ENCODE measurements around the gene PIK3C2B.
A peak's percentile ranks its signal among the peaks of the same experiment; 100 is the strongest.
"Not testable (repeated sequence)": the region's sequence is repeated elsewhere in the genome, so short reads cannot be mapped to it uniquely, and the experiment has no call there.

PIK3C2B gene

GRCh38 chr1:204528241-204528640, 33.6 kb upstream of the PIK3C2B start:
- TF ChIP-seq CTCF (conservative IDR thresholded peaks at IDR 0.05; ENCODE audit: low read depth, low read length) = no peak
- no peak overlapping the region for H3K4me3 ChIP-seq (ENCODE audit: low read depth, low read length)
- no peak for DNase-seq (ENCODE audit: low read depth)

GRCh38 chr1:204524986-204525385, 30.4 kb upstream of the PIK3C2B start:
- H3K4me3 ChIP-seq (ENCODE audit: low read depth, low read length) = no peak overlapping the region
- no peak for TF ChIP-seq CTCF (conservative IDR thresholded peaks at IDR 0.05; ENCODE audit: low read depth, low read length)
- no peak for DNase-seq (ENCODE audit: low read depth)

- DNase-seq (ENCODE audit: low read depth) = no peak
- no peak overlapping the region for H3K4me3 ChIP-seq (ENCODE audit: low read depth, low read length)
- TF ChIP-seq CTCF (conservative IDR thresholded peaks at IDR 0.05; ENCODE audit: low read depth, low read length) = no peak
Measured at GRCh38 chr1:204523605-204524215, 29.1 kb upstream of the PIK3C2B start.

- not testable (repeated sequence) for DNase-seq (ENCODE audit: low read depth); H3K4me3 ChIP-seq (ENCODE audit: low read depth, low read length)
Measured at GRCh38 chr1:204521941-204522521, 27.4 kb upstream of the PIK3C2B start.

- no peak for TF ChIP-seq CTCF (conservative IDR thresholded peaks at IDR 0.05; ENCODE audit: low read depth, low read length)
- H3K4me3 ChIP-seq (ENCODE audit: low read depth, low read length) = no peak overlapping the region
- peak; percentile 86 for DNase-seq (ENCODE audit: low read depth)
Measured at GRCh38 chr1:204520834-204521709, 26.5 kb upstream of the PIK3C2B start.

- H3K4me3 ChIP-seq (ENCODE audit: low read depth, low read length); DNase-seq (ENCODE audit: low read depth): not testable (repeated sequence)
Measured at GRCh38 chr1:204517382-204517781, 22.8 kb upstream of the PIK3C2B start.

- DNase-seq (ENCODE audit: low read depth) = peak; percentile 98
- no peak for TF ChIP-seq CTCF (conservative IDR thresholded peaks at IDR 0.05; ENCODE audit: low read depth, low read length)
- peak within 1 kb of the TSS; percentile 91 for H3K4me3 ChIP-seq (ENCODE audit: low read depth, low read length)
Measured at GRCh38 chr1:204516180-204516879, 21.7 kb upstream of the PIK3C2B start, which contains the start of gene MDM4. Gene MDM4 (plus strand): TSS chr1:204516406. CDS start chr1:204525519, 9,113 bp downstream.

Data from choroid plexus epithelial cell (primary cell).